Stimulated activated CD4-positive, alpha-beta T cell treated with anti-CD3 and anti-CD28 coated beads, Interleukin-1b, Interleukin-23, amount 100 ng/mL, for 24 hours (primary cell): ENCODE data around the gene HHLA2.

Experiments
- DNase-seq, 4 experiments: peaks; one replicate each; pipeline ENCODE4 v3.0.0-alpha.2; 2020; ENCODE audit warnings: low read depth in 4 of 4, low spot score in 1 of 4

Gene HHLA2

DNA sequence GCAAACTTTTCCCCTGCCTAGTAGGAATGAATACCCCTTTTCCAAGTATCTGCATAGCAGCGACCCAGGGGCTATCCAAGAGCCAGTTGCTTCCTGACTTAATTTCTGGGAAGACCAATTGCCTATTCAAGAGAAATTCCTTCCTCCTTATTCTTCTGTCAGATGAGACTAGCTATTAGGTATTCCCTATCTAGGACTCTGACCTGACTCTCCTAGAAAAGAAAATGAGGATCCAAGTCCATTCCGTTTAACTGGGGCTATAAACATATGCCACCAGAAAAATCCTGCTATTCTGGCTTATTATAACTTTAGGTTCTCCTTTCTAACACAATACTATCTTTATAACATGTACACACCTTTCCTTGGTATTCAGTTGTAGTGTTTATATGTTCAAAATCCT lies 1.7 kb downstream of the HHLA2 start:
- no peak for DNase-seq

DNA sequence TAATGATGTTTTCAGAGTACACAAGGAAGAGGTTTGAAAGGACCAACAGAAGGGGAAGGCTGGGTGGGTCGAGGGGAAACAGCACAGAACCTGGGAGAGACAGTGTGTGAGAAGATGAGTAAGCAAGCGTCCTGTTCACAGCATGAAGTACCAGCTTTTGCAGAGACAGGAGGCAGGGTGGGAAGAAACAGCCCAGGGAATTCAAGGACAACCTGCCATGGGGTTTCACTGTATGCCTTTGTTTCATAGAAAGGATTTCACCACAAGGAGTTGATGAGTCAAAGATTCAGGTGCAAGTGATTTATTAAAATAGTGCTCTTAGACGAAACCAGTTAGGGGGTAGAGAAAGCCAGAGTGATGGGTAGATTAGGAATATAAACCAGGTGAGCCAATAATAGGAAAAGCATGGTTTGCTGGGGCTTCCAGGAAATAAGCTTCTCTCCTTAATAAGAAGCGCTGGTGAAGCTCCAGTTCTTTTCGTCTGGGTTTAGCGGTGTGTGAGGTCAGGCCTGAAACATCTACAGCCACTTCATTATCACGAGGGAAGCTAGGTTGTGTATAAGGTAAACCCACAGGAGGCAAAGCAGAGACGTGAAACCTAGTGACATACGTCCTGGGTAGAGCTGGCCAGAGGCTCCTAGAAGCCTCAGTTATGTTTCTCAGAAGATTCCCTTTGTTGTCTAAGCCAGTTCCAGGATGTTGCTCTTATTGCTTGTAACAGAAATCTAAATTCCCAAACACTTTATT lies 3.9 kb downstream of the HHLA2 start:
- no peak for DNase-seq

- DNase-seq = no peak
Observed at GRCh38 chr3:108301695-108302404, 5.5 kb downstream of the HHLA2 start.

- no peak for DNase-seq
Observed at GRCh38 chr3:108302570-108302969, 6.2 kb downstream of the HHLA2 start.

DNA sequence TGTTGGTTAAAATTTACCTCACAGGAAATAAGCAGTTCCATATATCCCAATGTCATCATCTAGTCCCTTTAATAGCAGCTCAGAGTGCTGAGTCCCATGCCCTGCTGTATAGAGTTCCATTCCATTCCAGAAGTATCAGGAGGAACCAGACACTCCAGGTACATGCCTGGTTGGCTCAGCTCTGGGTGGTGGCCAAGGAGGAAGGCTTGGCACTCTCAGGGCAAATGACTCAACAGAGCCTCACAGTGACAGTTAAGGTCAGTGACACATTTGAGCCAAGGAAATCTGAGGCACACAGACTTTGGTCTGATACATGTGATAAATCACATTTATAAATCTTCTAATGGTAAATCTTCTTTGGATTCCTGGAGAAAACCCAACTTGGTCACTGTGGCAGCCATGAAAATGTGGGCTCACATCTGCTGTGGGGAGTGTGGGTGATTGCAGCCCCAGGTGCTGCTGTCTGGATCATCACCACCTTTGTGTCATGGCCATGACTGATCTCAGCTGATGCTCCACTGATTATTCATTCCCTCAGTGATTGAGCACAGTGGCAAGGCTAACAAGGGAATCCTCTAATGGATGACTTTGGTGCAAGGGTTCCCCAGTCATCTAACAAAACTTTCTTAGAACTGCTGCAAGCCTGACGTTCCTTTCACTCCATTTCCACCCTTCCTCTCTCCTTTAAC lies 9.3 kb downstream of the HHLA2 start:
- no peak for DNase-seq

GRCh38 chr3:108311797-108312196 lies 15.4 kb downstream of the HHLA2 start:
- DNase-seq = no peak

DNA sequence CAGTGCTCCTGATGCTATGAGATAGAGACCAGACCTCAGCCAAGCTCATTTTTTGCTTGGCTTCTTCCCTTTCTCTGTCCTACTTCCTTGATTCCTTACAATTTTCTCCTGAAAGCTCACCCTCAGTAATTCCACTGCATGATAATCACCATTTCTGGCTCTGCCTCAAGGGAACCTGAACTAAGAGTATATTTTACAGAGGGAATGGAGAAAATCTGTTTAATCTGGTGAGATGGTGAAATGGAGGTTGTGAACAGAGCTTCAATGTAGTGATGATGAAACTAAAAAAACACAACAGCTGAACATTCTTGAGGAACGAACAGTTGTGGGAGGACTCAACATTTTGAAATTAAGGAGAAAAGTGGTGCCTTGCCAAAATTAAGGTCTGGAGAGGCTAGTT lies 16.3 kb downstream of the HHLA2 start:
- no peak for DNase-seq

DNA sequence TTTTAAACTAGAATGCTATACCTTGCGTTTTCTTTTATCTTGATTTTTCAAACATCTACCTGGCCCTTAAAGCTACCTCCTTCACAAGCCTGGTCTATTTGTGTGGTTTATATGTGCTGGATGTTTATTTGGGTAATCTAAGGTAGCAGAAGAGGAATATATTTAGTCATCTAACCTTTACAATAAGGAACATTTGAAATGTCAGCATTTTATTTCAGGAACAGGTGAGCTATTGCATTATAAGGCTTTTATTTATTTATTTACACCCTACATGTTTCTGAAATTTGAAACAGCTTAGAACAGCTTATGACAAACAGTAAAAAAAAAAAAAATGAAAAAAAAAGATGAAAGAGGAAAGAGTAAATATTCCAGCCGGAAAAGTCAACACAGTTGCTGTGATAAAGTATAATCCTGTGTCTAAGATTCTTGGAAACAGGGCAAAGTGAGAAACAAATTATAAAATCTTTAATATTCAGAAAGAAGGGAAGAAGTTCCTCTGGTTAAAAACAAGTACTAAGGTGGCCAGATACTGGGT lies 19.5 kb downstream of the HHLA2 start:
- DNase-seq = no peak

GRCh38 chr3:108319428-108320082 lies 23.2 kb downstream of the HHLA2 start:
- DNase-seq = no peak

DNA sequence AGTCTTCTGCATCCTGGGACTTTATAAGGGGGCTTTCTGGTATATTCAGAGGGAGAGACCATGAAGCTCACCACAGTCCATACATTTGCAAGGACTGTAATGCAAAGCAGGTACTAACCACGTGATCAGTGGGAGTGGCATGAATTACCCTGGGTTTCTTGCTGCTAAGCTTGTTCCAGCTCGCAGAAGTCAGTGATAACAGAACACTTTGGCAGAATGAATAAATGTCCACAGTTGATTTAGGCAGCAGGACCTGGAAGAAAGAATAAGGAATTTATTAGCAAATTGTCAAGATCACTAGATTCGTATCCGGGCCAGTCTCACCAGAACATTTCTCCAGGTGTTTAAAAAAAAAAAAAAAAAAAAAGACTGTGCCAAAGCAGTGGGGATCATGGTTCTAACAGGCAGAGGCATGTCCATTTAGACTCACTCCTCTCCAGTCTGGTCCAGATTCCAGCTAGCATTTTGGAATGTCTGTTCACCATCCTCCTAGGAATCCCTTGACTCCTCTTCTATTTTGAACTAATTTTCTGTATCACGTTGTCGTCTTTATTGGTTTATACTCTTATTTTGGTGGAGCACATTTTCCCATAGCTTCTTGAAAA lies 24.5 kb downstream of the HHLA2 start:
- no peak for DNase-seq

GRCh38 chr3:108322352-108322751 lies 26.0 kb downstream of the HHLA2 start:
- no peak for DNase-seq

DNA sequence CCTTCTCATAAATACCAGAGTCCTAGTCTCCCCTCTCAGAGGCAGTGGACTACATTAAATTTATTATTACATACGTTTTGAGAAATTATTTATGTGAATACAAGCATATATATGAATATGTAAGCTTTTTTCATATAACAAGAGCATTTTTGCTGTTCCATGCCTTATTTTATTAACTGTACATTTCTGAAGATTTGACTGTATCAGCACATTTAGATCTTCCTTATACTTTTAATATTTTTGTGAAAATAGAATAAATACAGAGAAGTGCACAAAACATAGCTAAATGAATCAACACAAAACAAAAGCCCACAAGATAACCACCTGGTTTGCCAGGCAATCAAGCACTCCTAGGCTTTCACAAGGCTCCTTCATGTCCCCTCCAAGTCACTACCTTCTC lies 27.8 kb downstream of the HHLA2 start:
- no peak for DNase-seq

GRCh38 chr3:108327168-108327567 lies 30.8 kb downstream of the HHLA2 start:
- DNase-seq = no peak

DNA sequence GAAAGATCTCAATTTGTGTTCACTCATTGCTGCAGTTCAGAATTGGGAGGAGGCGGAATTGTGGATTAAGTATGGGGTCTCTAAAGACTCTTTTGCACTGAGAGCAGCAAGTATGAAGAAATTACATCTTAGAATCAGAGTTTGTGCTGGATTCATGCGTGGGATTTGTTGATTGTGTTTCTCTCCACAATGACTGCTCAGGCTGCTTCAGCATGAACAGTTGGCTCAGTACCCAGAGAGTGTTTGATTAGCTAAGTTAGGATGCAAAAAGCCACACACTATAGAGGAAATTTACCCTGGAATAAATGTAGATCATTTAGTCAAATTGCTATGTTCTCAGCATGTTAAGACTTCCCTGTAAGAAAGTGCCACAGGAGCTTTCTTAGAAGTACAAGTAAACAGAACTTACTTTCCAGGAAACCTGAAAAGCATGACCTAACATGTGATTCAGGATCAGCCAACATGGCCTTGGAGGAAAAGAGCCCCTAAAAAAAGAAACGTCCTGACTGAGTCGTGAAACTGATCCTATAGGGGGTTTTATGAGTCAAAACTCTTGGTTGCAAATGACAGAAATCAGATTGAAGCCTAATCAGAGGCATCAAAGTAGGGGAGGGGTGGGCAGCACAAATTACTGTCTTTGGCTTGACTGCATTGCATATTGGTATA lies 32.6 kb downstream of the HHLA2 start:
- DNase-seq = no peak

- no peak for DNase-seq
Observed at GRCh38 chr3:108329508-108329907, 33.2 kb downstream of the HHLA2 start.

DNA sequence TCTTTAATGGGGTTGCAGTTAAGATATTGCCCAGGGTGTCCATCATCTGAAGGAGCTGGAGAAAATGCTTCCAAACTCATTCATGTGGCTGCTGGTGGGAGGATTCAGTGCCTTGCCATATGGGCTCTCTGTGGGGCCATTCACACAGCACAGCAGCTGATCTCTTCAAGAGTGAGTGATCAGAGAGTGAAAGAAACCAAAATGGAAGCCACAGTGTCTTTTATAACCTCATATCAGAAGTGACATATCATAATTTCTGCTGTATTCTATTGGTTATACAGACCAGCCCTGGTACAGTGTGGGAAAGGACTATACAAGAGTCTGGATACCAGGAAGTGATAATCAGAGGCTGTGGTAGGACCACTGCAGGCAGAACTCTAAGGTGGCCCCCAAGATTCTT lies 33.6 kb downstream of the HHLA2 start:
- no peak for DNase-seq

GRCh38 chr3:108331792-108332191 lies 35.4 kb downstream of the HHLA2 start:
- DNase-seq = no peak

- no peak for DNase-seq
Observed at GRCh38 chr3:108333961-108334360, 37.6 kb downstream of the HHLA2 start.

GRCh38 chr3:108334701-108335100 lies 38.4 kb downstream of the HHLA2 start:
- DNase-seq = no peak

DNA sequence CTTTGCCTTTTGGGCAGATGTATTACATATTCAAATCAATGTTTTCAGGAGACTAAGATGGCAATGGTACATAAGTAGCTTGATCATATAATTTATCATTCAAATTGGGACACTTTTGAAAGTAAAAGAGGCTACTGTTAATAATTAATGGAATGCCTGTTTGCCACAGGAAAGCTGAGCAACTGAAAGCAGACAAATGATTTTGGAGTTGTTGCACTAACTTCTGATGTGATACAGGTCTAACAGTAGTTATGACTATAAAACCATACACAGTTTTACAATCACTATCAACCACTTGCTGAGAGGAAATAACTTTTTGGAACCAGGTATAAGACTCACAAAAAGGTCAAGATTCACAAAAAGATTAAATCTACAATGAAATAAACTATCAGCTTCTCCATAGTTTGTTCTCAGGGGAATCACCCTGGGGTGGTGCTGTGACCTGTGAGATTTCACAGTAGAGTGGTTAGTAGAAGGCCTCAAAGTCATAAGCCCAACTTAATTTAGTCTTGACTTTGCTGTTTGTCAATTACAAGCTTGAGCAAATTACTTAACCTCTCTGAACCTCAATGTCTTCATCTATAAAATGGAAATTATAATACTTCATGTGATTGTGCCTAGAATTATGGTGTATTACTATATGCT lies 42.7 kb downstream of the HHLA2 start:
- DNase-seq = no peak
